Karpas-422 (cell line): ENCODE measurements around the gene CORO2B. TPM values are rescaled to one million over a fixed set of nuclear protein-coding genes. Genes with fewer than 3 reads are reported as not detected.

Experiments
- DNase-seq: peaks from one replicate; pipeline ENCODE4 v3.0.0-alpha.2; 2015
- H2AFZ ChIP-seq: fragments of 200-600 bp; sonication (generic); 2 replicates; pipeline ENCODE4 v1.6.1; 2014; ENCODE audit warnings: antibody characterized with exemption, low read length, mixed read lengths
- H3K27ac ChIP-seq: fragments of 200-600 bp; sonication (generic); 2 replicates; pipeline ENCODE4 v1.5.1; 2014; ENCODE audit warnings: mild to moderate bottlenecking, low read length, moderate library complexity
- H3K27me3 ChIP-seq: fragments of 200-600 bp; sonication (generic); 2 replicates; pipeline ENCODE4 v1.6.1; 2014; ENCODE audit warnings: low read length, mixed read lengths
- H3K36me3 ChIP-seq: fragments of 200-600 bp; sonication (generic); 2 replicates; pipeline ENCODE4 v1.6.1; 2014; ENCODE audit warnings: low read length, mixed read lengths; ENCODE audit not compliant: insufficient read depth
- H3K4me1 ChIP-seq: fragments of 200-600 bp; sonication (generic); 2 replicates; pipeline ENCODE4 v1.6.1; 2014; ENCODE audit warnings: mild to moderate bottlenecking, low read length, mixed read lengths
- H3K4me2 ChIP-seq: fragments of 200-600 bp; sonication (generic); 2 replicates; pipeline ENCODE4 v1.6.1; 2014; ENCODE audit warnings: low read length, low read depth, mild to moderate bottlenecking; ENCODE audit not compliant: poor library complexity, severe bottlenecking
- H3K4me3 ChIP-seq: fragments of 200-600 bp; sonication (generic); 2 replicates; pipeline ENCODE4 v1.5.1; 2014; ENCODE audit warnings: mild to moderate bottlenecking, antibody characterized with exemption, low read length, mixed read lengths
- H3K79me2 ChIP-seq: fragments of 200-600 bp; sonication (generic); 2 replicates; pipeline ENCODE4 v1.6.1; 2014; ENCODE audit warnings: mild to moderate bottlenecking, low read length, mixed read lengths
- H3K9ac ChIP-seq: fragments of 200-600 bp; sonication (generic); 2 replicates; pipeline ENCODE4 v1.6.0; 2014; ENCODE audit warnings: low read length
- H3K9me2 ChIP-seq: fragments of 200-600 bp; sonication (generic), shearing (Covaris generic); replicated peaks from 2 replicates; pipeline ENCODE4 v1.6.0; 2014; ENCODE audit warnings: mild to moderate bottlenecking, low read length, moderate library complexity; ENCODE audit not compliant: insufficient read depth
- H3K9me3 ChIP-seq: fragments of 300-700, 200-600 bp; sonication (generic); 2 replicates; pipeline ENCODE4 v1.6.1; 2014; ENCODE audit warnings: low read length, mixed read lengths
- H4K20me1 ChIP-seq: fragments of 200-600 bp; sonication (generic); 2 replicates; pipeline ENCODE4 v1.6.1; 2014; ENCODE audit warnings: mild to moderate bottlenecking, antibody characterized with exemption, low read length, low read depth; ENCODE audit not compliant: insufficient read depth
- total RNA-seq: library from RNA; depleted of rRNA; stranded (reverse); fragments of >200 nt; shearing (Covaris generic); gene quantifications from 2 replicates; pipeline ENCODE4 v1.2.3, GENCODE V29; 2014; ENCODE audit warnings: low replicate concordance

CORO2B gene
- total RNA-seq, 1 experiment from 2014 or later: 0.26 TPM

- H3K79me2 ChIP-seq: no peaks in the 10 kb centered on the region
- H3K9ac ChIP-seq: no peak overlapping the region
- no peak overlapping the region for H3K4me2 ChIP-seq
- H3K4me3 ChIP-seq: no peak overlapping the region
- no peaks in the 10 kb centered on the region for H3K27me3 ChIP-seq
- H2AFZ ChIP-seq: no peak overlapping the region
- H3K4me1 ChIP-seq: peaks cover 19% of the 10 kb centered on the region
- no peak for DNase-seq
- no peaks in the 10 kb centered on the region for H3K36me3 ChIP-seq
- 0 out of 2 replicates have a peak, but pooled peaks cover 5% of the 10 kb centered on the region for H4K20me1 ChIP-seq
- H3K9me2 ChIP-seq: no peaks in the 10 kb centered on the region
- H3K9me3 ChIP-seq: no peaks in the 10 kb centered on the region
- no peak overlapping the region for H3K27ac ChIP-seq
Observed at GRCh38 chr15:68593828-68594532, 15.2 kb downstream of the CORO2B start.

- Histone ChIP-seq H3K27me3 (no peaks in the 10 kb centered on the region), H3K79me2 (no peaks in the 10 kb centered on the region), H2AFZ (no peak overlapping the region), H4K20me1 (0 out of 2 replicates have a peak, but pooled peaks cover 5% of the 10 kb centered on the region), H3K9ac (no peak overlapping the region), H3K36me3 (no peaks in the 10 kb centered on the region), H3K4me2 (no peak overlapping the region), H3K9me3 (no peaks in the 10 kb centered on the region), H3K4me3 (no peak overlapping the region), H3K4me1 (peaks cover 25% of the 10 kb centered on the region), H3K27ac (no peak overlapping the region), H3K9me2 (no peaks in the 10 kb centered on the region)
- no peak for DNase-seq
Observed at GRCh38 chr15:68594533-68595259, 15.9 kb downstream of the CORO2B start.

- no peaks in the 10 kb centered on the region for H3K79me2 ChIP-seq
- H3K9ac ChIP-seq: no peak overlapping the region
- H3K9me2 ChIP-seq: no peaks in the 10 kb centered on the region
- no peak overlapping the region for H2AFZ ChIP-seq
- no peaks in the 10 kb centered on the region for H3K27me3 ChIP-seq
- 0 out of 2 replicates have a peak, but pooled peaks cover 5% of the 10 kb centered on the region for H4K20me1 ChIP-seq
- H3K36me3 ChIP-seq: no peaks in the 10 kb centered on the region
- no peaks in the 10 kb centered on the region for H3K9me3 ChIP-seq
- H3K4me1 ChIP-seq: peaks cover 30% of the 10 kb centered on the region
- no peak overlapping the region for H3K27ac ChIP-seq
- H3K4me3 ChIP-seq: no peak overlapping the region
- no peak for DNase-seq
- no peak overlapping the region for H3K4me2 ChIP-seq
Observed at GRCh38 chr15:68595260-68595564, 16.4 kb downstream of the CORO2B start.

GRCh38 chr15:68595761-68596160, 17.0 kb downstream of the CORO2B start:
- no peaks in the 10 kb centered on the region for H3K9me3 ChIP-seq
- H3K9ac ChIP-seq: no peak overlapping the region
- H3K36me3 ChIP-seq: no peaks in the 10 kb centered on the region
- no peak overlapping the region for H3K4me3 ChIP-seq
- no peaks in the 10 kb centered on the region for H3K79me2 ChIP-seq
- H3K9me2 ChIP-seq: no peaks in the 10 kb centered on the region
- DNase-seq: no peak
- H3K27me3 ChIP-seq: no peaks in the 10 kb centered on the region
- no peak overlapping the region for H3K4me2 ChIP-seq
- no peak overlapping the region for H2AFZ ChIP-seq
- peaks cover 32% of the 10 kb centered on the region for H3K4me1 ChIP-seq
- H3K27ac ChIP-seq: no peak overlapping the region
- 0 out of 2 replicates have a peak, but pooled peaks cover 5% of the 10 kb centered on the region for H4K20me1 ChIP-seq

- no peak overlapping the region for H3K27ac ChIP-seq
- no peaks in the 10 kb centered on the region for H3K79me2 ChIP-seq
- no peaks in the 10 kb centered on the region for H3K36me3 ChIP-seq
- no peaks in the 10 kb centered on the region for H3K9me2 ChIP-seq
- H2AFZ ChIP-seq: no peak overlapping the region
- H3K4me2 ChIP-seq: no peak overlapping the region
- no peak for DNase-seq
- H3K9ac ChIP-seq: no peak overlapping the region
- no peaks in the 10 kb centered on the region for H3K9me3 ChIP-seq
- H3K27me3 ChIP-seq: no peaks in the 10 kb centered on the region
- H3K4me1 ChIP-seq: peaks cover 32% of the 10 kb centered on the region
- 0 out of 2 replicates have a peak, but pooled peaks cover 5% of the 10 kb centered on the region for H4K20me1 ChIP-seq
- H3K4me3 ChIP-seq: no peak overlapping the region
Observed at GRCh38 chr15:68596691-68597090, 17.9 kb downstream of the CORO2B start.

- Histone ChIP-seq H3K27ac (no peak overlapping the region), H3K79me2 (no peaks in the 10 kb centered on the region), H3K4me3 (no peak overlapping the region), H2AFZ (no peak overlapping the region), H3K36me3 (no peaks in the 10 kb centered on the region), H3K4me1 (peaks cover 35% of the 10 kb centered on the region), H3K9me3 (no peaks in the 10 kb centered on the region), H4K20me1 (0 out of 2 replicates have a peak, but pooled peaks cover 5% of the 10 kb centered on the region), H3K27me3 (no peaks in the 10 kb centered on the region), H3K9ac (no peak overlapping the region), H3K4me2 (no peak overlapping the region), H3K9me2 (no peaks in the 10 kb centered on the region)
- DNase-seq: no peak
Observed at GRCh38 chr15:68597581-68597980, 18.8 kb downstream of the CORO2B start.

- Histone ChIP-seq H2AFZ (no peak overlapping the region), H3K9me3 (no peaks in the 10 kb centered on the region), H3K9ac (no peak overlapping the region), H3K9me2 (no peaks in the 10 kb centered on the region), H3K27me3 (no peaks in the 10 kb centered on the region), H3K4me3 (no peak overlapping the region), H3K27ac (no peak overlapping the region), H3K4me2 (no peak overlapping the region), H3K79me2 (no peaks in the 10 kb centered on the region), H3K4me1 (peaks cover 34% of the 10 kb centered on the region), H3K36me3 (no peaks in the 10 kb centered on the region), H4K20me1 (0 out of 2 replicates have a peak, but pooled peaks cover 2% of the 10 kb centered on the region)
- no peak for DNase-seq
Observed at GRCh38 chr15:68598171-68599152, 19.7 kb downstream of the CORO2B start.

- Histone ChIP-seq H3K4me1 (peaks cover 28% of the 10 kb centered on the region), H3K79me2 (no peaks in the 10 kb centered on the region), H3K4me3 (no peak overlapping the region), H3K9me3 (no peaks in the 10 kb centered on the region), H3K36me3 (no peaks in the 10 kb centered on the region), H3K9me2 (no peaks in the 10 kb centered on the region), H3K4me2 (no peak overlapping the region), H3K27me3 (no peaks in the 10 kb centered on the region), H3K9ac (no peak overlapping the region), H4K20me1 (no peaks in the 10 kb centered on the region), H3K27ac (no peak overlapping the region), H2AFZ (no peak overlapping the region)
- no peak for DNase-seq
Observed at GRCh38 chr15:68599153-68599545, 20.4 kb downstream of the CORO2B start.
